HCT116 (cell line): ENCODE data around the gene LTO1.

Experiments used
- ATF3 ChIP-seq: IDR thresholded peaks from 2 replicates; pipeline ENCODE4 v1.6.1; 2012
- CEBPB ChIP-seq: IDR thresholded peaks from 2 replicates; pipeline ENCODE4 v1.6.1; 2012; ENCODE audit warnings: low read depth
- CTCF ChIP-seq, 3 experiments: fragments of 200-600 bp in 1 of 3; sonication (generic) in 1 of 3; IDR thresholded peaks in 2 of 3; conservative IDR thresholded peaks in 1 of 3; 2 replicates each; pipeline ENCODE4 v1.5.1; 2012 to 2017; ENCODE audit warnings: low read depth in 2 of 3, low read length in 2 of 3, antibody characterized with exemption in 1 of 3, borderline replicate concordance in 1 of 3, control low read depth in 1 of 3, mild to moderate bottlenecking in 1 of 3, mixed read lengths in 1 of 3, mixed run types in 1 of 3, moderate library complexity in 1 of 3; ENCODE audit not compliant: insufficient read depth in 1 of 3
- EGR1 ChIP-seq: IDR thresholded peaks from 2 replicates; pipeline ENCODE4 v1.6.1; 2012; ENCODE audit warnings: low read depth
- EZH2 ChIP-seq: fragments of 200-600 bp; sonication (generic); IDR thresholded peaks from 2 replicates; pipeline ENCODE4 v1.6.1; 2017; ENCODE audit warnings: antibody characterized with exemption, mixed run types
- EZH2phosphoT487 ChIP-seq: fragments of 200-600 bp; IDR thresholded peaks from 2 replicates; pipeline ENCODE4 v1.6.1; 2018; ENCODE audit warnings: antibody characterized with exemption, borderline replicate concordance
- MAX ChIP-seq: IDR thresholded peaks from 2 replicates; pipeline ENCODE4 v1.6.1; 2012
- POLR2A ChIP-seq: IDR thresholded peaks from 2 replicates; pipeline ENCODE4 v1.7.0; 2011; ENCODE audit warnings: borderline replicate concordance; ENCODE audit not compliant: insufficient read depth, insufficient read length; ENCODE audit errors: extremely low read depth
- POLR2AphosphoS5 ChIP-seq: IDR thresholded peaks from 2 replicates; pipeline ENCODE4 v1.6.1; 2011; ENCODE audit warnings: mild to moderate bottlenecking, low read depth, low read length, moderate library complexity
- RAD21 ChIP-seq: IDR thresholded peaks from 2 replicates; pipeline ENCODE4 v1.6.1; 2012; ENCODE audit warnings: low read depth, mild to moderate bottlenecking
- REST ChIP-seq: IDR thresholded peaks from 2 replicates; pipeline ENCODE4 v1.6.1; 2012; ENCODE audit warnings: low read depth
- SRF ChIP-seq: IDR thresholded peaks from 2 replicates; pipeline ENCODE4 v1.6.1; 2012; ENCODE audit warnings: low read depth
- YY1 ChIP-seq: IDR thresholded peaks from 2 replicates; pipeline ENCODE4 v1.6.1; 2011; ENCODE audit warnings: low read length, low read depth, moderate library complexity, mild to moderate bottlenecking; ENCODE audit not compliant: insufficient replicate concordance; ENCODE audit errors: extremely low read depth
- ZBTB33 ChIP-seq: IDR thresholded peaks from 2 replicates; pipeline ENCODE4 v1.6.1; 2011; ENCODE audit warnings: mild to moderate bottlenecking, low read length, moderate library complexity; ENCODE audit not compliant: insufficient replicate concordance; ENCODE audit errors: extremely low read depth

- TF ChIP-seq EZH2 (no peak), EGR1 (no peak), CTCF (IDR thresholded peaks at IDR 0.05 in 2 of 3, conservative IDR thresholded peaks at IDR 0.05 in 1 of 3; ENCODE audit: borderline replicate concordance in 1 of 3, insufficient read depth in 1 of 3, low read depth in 2 of 3, low read length in 2 of 3) (no peak), CEBPB (no peak), POLR2AphosphoS5 (no peak), POLR2A (no peak), MAX (no peak), ATF3 (no peak), YY1 (no peak), RAD21 (no peak), REST (no peak), ZBTB33 (no peak), SRF (no peak), EZH2phosphoT487 (no peak)
Observed at GRCh38 chr11:69705351-69705811, 30.2 kb upstream of the LTO1 start.
